Ectodermal cell (in vitro differentiated cells): ENCODE data around the gene PHF5A.
"Not testable (repeated sequence)": the region's sequence is repeated elsewhere in the genome, so short reads cannot be mapped to it uniquely, and the experiment has no call there.

Experiments used
- H3K27ac ChIP-seq: 2 replicates; pipeline ENCODE4 v1.7.0; 2013; ENCODE audit warnings: mild to moderate bottlenecking, low read depth, low read length; ENCODE audit not compliant: insufficient read depth, poor library complexity, severe bottlenecking
- H3K27me3 ChIP-seq: 2 replicates; pipeline ENCODE4 v1.7.0; 2013; ENCODE audit warnings: mild to moderate bottlenecking, low read length; ENCODE audit not compliant: insufficient read depth, control insufficient read depth, poor library complexity, severe bottlenecking
- H3K36me3 ChIP-seq: one replicate; pipeline ENCODE4 v1.7.0; 2013; ENCODE audit warnings: low read length; ENCODE audit not compliant: control insufficient read depth, insufficient read depth
- H3K4me1 ChIP-seq: one replicate; pipeline ENCODE4 v1.7.0; 2013; ENCODE audit warnings: low read length; ENCODE audit not compliant: control insufficient read depth, insufficient read depth
- H3K4me3 ChIP-seq: 2 replicates; pipeline ENCODE4 v1.7.0; 2013; ENCODE audit warnings: low read depth, low read length, control low read depth; ENCODE audit not compliant: insufficient read depth
- H3K9me3 ChIP-seq: 2 replicates; pipeline ENCODE4 v1.7.0; 2013; ENCODE audit warnings: mild to moderate bottlenecking, low read length, moderate library complexity; ENCODE audit not compliant: control insufficient read depth
- WGBS, 2 experiments: methylation state at CpG; one replicate each; pipeline ENCODE4 v1.1.7; 2013; ENCODE audit warnings: missing lambda C conversion rate in 2 of 2; 5-methylcytosine and 5-hydroxymethylcytosine counted together

Gene PHF5A

GRCh38 chr22:41447435-41448188 lies 20.9 kb downstream of the PHF5A start:
- no peaks in the 10 kb centered on the region for H3K9me3 ChIP-seq
- 0% methylated on average over 63 of the region's 63 CpGs for WGBS, 2 experiments
- peak overlapping the region; percentile 96 for H3K27ac ChIP-seq
- H3K36me3 ChIP-seq, result no peaks in the 10 kb centered on the region
- peak overlapping the region; percentile 91 for H3K4me3 ChIP-seq
- peaks cover 18% of the 10 kb centered on the region for H3K4me1 ChIP-seq
- H3K27me3 ChIP-seq, result no peaks in the 10 kb centered on the region

- WGBS, 2 experiments, result 0% methylated on average over 85 of the region's 85 CpGs
- H3K36me3 ChIP-seq, result peaks cover 2% of the 10 kb centered on the region
- no peaks in the 10 kb centered on the region for H3K27me3 ChIP-seq
Observed at GRCh38 chr22:41446639-41447434, 21.7 kb downstream of the PHF5A start, which contains the start of gene TOB2. Gene TOB2, minus strand, starts transcription at chr22:41446801. Its CDS starts 9,456 bp downstream, at chr22:41437345.

GRCh38 chr22:41446057-41446501 lies 22.4 kb downstream of the PHF5A start:
- H3K36me3 ChIP-seq, result peaks cover 3% of the 10 kb centered on the region
- 0% methylated on average over 34 of the region's 34 CpGs for WGBS, 2 experiments
- no peaks in the 10 kb centered on the region for H3K27me3 ChIP-seq

More at GRCh38 chr22:41446639-41447434, 21.7 kb downstream of the PHF5A start, which contains the start of gene TOB2:
- peaks cover 18% of the 10 kb centered on the region for H3K4me1 ChIP-seq
- H3K27ac ChIP-seq, result peak within 1 kb of the TSS; percentile 96
- peak within 1 kb of the TSS; percentile 91 for H3K4me3 ChIP-seq
- no peaks in the 10 kb centered on the region for H3K9me3 ChIP-seq

GRCh38 chr22:41445129-41446056 lies 23.1 kb downstream of the PHF5A start:
- Histone ChIP-seq H3K27ac (peak overlapping the region; percentile 96), H3K4me1 (peaks cover 18% of the 10 kb centered on the region), H3K9me3 (no peaks in the 10 kb centered on the region), H3K4me3 (peak overlapping the region; percentile 91), H3K36me3 (peaks cover 4% of the 10 kb centered on the region), H3K27me3 (no peaks in the 10 kb centered on the region)
- 0% methylated on average over 22 of the region's 22 CpGs for WGBS, 2 experiments

More at GRCh38 chr22:41446057-41446501, 22.4 kb downstream of the PHF5A start:
- H3K4me3 ChIP-seq, result peak overlapping the region; percentile 91
- H3K27ac ChIP-seq, result peak overlapping the region; percentile 96
- peaks cover 18% of the 10 kb centered on the region for H3K4me1 ChIP-seq
- no peaks in the 10 kb centered on the region for H3K9me3 ChIP-seq

- no peaks in the 10 kb centered on the region for H3K27me3 ChIP-seq
- H3K36me3 ChIP-seq, result peaks cover 4% of the 10 kb centered on the region
- no peaks in the 10 kb centered on the region for H3K9me3 ChIP-seq
- peak overlapping the region; percentile 67 for H3K27ac ChIP-seq
- WGBS, 2 experiments, result 0% methylated on average over 34 to 35 of the region's 35 CpGs
- H3K4me3 ChIP-seq, result peak overlapping the region; percentile 91
- H3K4me1 ChIP-seq, result peaks cover 18% of the 10 kb centered on the region
Observed at GRCh38 chr22:41444360-41445128, 23.9 kb downstream of the PHF5A start.

GRCh38 chr22:41442240-41442792 lies 26.2 kb downstream of the PHF5A start:
- Histone ChIP-seq H3K9me3 (no peaks in the 10 kb centered on the region), H3K27ac (no peak overlapping the region), H3K4me1 (peaks cover 9% of the 10 kb centered on the region), H3K27me3 (no peaks in the 10 kb centered on the region), H3K36me3 (peaks cover 7% of the 10 kb centered on the region), H3K4me3 (no peak overlapping the region)
- 97 to 98% methylated on average over 2 of the region's 2 CpGs for WGBS, 2 experiments

GRCh38 chr22:41440511-41440910 lies 28.0 kb downstream of the PHF5A start:
- WGBS, 2 experiments, result 90 to 94% methylated on average over 5 of the region's 5 CpGs
- H3K27ac ChIP-seq, H3K9me3 ChIP-seq, H3K4me3 ChIP-seq, H3K27me3 ChIP-seq, H3K4me1 ChIP-seq: not testable (repeated sequence)
- H3K36me3 ChIP-seq, result peaks cover 25% of the 10 kb centered on the region

GRCh38 chr22:41437198-41437597 lies 31.3 kb downstream of the PHF5A start:
- peaks cover 37% of the 10 kb centered on the region for H3K36me3 ChIP-seq

More at GRCh38 chr22:41437198-41437597, 31.3 kb downstream of the PHF5A start:
- Histone ChIP-seq H3K4me1 (no peaks in the 10 kb centered on the region), H3K27me3 (no peaks in the 10 kb centered on the region), H3K27ac (no peak overlapping the region), H3K4me3 (no peak overlapping the region), H3K9me3 (no peaks in the 10 kb centered on the region)
- 96 to 97% methylated on average over 7 of the region's 7 CpGs for WGBS, 2 experiments
